GM19455 (cell line): Measurements from ENCODE around the gene CSF3R.

Experiments
- ATAC-seq: cut with Tn5 transposase; IDR thresholded peaks from one replicate; pipeline ENCODE4 v1.9.1; 2021; ENCODE audit not compliant: unreplicated experiment

Gene CSF3R

GRCh38 chr1:36421649-36422048, 61.1 kb downstream of the CSF3R start:
- ATAC-seq = no peak

- peak; percentile 63 for ATAC-seq
These were observed 61.8 kb downstream of the CSF3R start for GRCh38 chr1:36420836-36421317.

GRCh38 chr1:36420409-36420808, 62.3 kb downstream of the CSF3R start:
- ATAC-seq = no peak

GRCh38 chr1:36419569-36419968, 63.1 kb downstream of the CSF3R start:
- ATAC-seq = no peak

- no peak for ATAC-seq
These were observed 63.6 kb downstream of the CSF3R start for GRCh38 chr1:36419140-36419539.

- no peak for ATAC-seq
These were observed 64.8 kb downstream of the CSF3R start for GRCh38 chr1:36417931-36418330.
